ENCODE data around the gene CDKAL1. TPM values are rescaled to one million over a fixed set of nuclear protein-coding genes. Genes with fewer than 3 reads are reported as not detected.
A peak's percentile ranks its signal among the peaks of the same experiment; 100 is the strongest.
"Not testable (repeated sequence)": the region's sequence is repeated elsewhere in the genome, so short reads cannot be mapped to it uniquely, and the experiment has no call there.

CDKAL1 gene
- total and polyA plus RNA-seq, 2 of the 13 experiments (the other 11 are each of a cell fraction or from before 2014, with no cell fraction given): 9.5 to 27.7 TPM

DNA sequence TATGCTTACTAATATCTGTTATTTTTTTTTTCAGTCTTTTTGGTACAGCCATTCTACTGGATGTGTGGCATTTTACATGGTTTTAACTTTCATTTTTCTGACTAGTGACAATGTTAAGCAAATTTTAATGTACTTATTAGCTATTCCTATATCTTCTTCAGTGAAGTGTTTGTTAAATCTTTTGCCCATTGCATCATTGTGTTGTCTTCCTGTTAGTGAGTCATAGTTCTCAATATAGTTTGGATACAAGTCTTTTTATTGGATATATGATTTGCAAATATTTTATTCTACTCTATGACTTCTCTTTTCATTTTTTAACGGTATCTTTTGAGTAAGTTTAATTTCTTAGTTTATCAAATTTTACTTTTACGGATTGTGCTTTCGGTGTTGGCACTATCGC lies 519.4 kb downstream of the CDKAL1 start (continued):
- TF ChIP-seq BRCA1 (CRISPR knock-in tag; IDR thresholded peaks at IDR 0.05): no peak
- no peak for TF ChIP-seq GPN1 (CRISPR knock-in tag; IDR thresholded peaks at IDR 0.05; ENCODE audit: borderline replicate concordance)
- TF ChIP-seq, protein P1, sequence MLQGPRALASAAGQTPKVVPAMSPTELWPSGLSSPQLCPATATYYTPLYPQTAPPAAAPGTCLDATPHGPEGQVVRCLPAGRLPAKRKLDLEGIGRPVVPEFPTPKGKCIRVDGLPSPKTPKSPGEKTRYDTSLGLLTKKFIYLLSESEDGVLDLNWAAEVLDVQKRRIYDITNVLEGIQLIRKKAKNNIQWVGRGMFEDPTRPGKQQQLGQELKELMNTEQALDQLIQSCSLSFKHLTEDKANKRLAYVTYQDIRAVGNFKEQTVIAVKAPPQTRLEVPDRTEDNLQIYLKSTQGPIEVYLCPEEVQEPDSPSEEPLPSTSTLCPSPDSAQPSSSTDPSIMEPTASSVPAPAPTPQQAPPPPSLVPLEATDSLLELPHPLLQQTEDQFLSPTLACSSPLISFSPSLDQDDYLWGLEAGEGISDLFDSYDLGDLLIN (CRISPR knock-in tag; IDR thresholded peaks at IDR 0.05; ENCODE audit: borderline replicate concordance): no peak
- peak in 1 of 2 experiments; percentile 17; a peak in 1 of 4 replicates for TF ChIP-seq EP300 (IDR thresholded peaks at IDR 0.05; ENCODE audit: low read depth in 2 of 2, low read length in 2 of 2)
- TF ChIP-seq EP300 (CRISPR knock-in tag; IDR thresholded peaks at IDR 0.05; ENCODE audit: borderline replicate concordance): no peak
- TF ChIP-seq, protein P2, sequence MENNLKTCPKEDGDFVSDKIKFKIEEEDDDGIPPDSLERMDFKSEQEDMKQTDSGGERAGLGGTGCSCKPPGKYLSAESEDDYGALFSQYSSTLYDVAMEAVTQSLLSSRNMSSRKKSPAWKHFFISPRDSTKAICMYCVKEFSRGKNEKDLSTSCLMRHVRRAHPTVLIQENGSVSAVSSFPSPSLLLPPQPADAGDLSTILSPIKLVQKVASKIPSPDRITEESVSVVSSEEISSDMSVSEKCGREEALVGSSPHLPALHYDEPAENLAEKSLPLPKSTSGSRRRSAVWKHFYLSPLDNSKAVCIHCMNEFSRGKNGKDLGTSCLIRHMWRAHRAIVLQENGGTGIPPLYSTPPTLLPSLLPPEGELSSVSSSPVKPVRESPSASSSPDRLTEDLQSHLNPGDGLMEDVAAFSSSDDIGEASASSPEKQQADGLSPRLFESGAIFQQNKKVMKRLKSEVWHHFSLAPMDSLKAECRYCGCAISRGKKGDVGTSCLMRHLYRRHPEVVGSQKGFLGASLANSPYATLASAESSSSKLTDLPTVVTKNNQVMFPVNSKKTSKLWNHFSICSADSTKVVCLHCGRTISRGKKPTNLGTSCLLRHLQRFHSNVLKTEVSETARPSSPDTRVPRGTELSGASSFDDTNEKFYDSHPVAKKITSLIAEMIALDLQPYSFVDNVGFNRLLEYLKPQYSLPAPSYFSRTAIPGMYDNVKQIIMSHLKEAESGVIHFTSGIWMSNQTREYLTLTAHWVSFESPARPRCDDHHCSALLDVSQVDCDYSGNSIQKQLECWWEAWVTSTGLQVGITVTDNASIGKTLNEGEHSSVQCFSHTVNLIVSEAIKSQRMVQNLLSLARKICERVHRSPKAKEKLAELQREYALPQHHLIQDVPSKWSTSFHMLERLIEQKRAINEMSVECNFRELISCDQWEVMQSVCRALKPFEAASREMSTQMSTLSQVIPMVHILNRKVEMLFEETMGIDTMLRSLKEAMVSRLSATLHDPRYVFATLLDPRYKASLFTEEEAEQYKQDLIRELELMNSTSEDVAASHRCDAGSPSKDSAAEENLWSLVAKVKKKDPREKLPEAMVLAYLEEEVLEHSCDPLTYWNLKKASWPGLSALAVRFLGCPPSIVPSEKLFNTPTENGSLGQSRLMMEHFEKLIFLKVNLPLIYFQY (CRISPR knock-in tag; IDR thresholded peaks at IDR 0.05; ENCODE audit: borderline replicate concordance): no peak
- TF ChIP-seq RARG (CRISPR knock-in tag; IDR thresholded peaks at IDR 0.05; ENCODE audit: low read depth): no peak

DNA sequence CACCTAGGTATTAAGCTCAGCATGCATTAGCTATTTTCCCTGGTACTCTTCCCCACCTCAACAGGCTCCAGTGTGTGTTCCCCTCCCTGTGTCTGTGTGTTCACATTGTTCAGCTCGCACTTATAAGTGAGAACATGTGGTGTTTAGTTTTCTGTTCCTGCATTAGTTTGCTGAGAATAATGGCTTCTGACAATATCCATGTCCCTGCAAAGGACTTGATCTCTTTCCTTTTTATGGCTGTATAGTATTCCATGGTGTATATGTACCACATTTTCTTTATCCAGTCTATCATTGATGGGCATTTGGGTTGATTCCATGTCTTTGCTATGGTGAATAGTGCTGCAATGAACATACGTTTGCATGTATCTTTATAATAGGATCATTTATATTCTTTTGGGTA lies 521.2 kb downstream of the CDKAL1 start:
- H4K20me1 ChIP-seq (ENCODE audit: insufficient read depth, low read length); H3K27ac ChIP-seq (ENCODE audit: extremely low read length, insufficient read depth, low read length); H3K4me2 ChIP-seq (ENCODE audit: low read depth, low read length); in situ Hi-C loops (cut with HindIII; ENCODE audit: extremely low pct_ligation_motif_present, low pct_unique_long_range_greater_than_20kb); H2AFZ ChIP-seq (ENCODE audit: low read length); ATAC-seq; intact Hi-C loops (cut with micrococcal nuclease; ENCODE audit: unreplicated experiment); H3K4me1 ChIP-seq (ENCODE audit: insufficient read depth, low read length); CTCF ChIA-PET (ENCODE audit: low intra/inter-chr PET ratio, low total read pairs); H3K36me3 ChIP-seq (replicated peaks in 1 of 2; ENCODE audit: control insufficient read depth in 1 of 2, insufficient read depth in 2 of 2, low read length in 2 of 2); H3K79me2 ChIP-seq (ENCODE audit: insufficient read depth, low read length); BruUV-seq (replicated peaks); H3K9ac ChIP-seq (ENCODE audit: insufficient read depth, low read depth, low read length); DNase-seq (ENCODE audit: low spot score); POLR2A ChIA-PET; FAIRE-seq; H3K4me3 ChIP-seq (replicated peaks in 1 of 3; ENCODE audit: insufficient read depth in 1 of 3, low read depth in 2 of 3, low read length in 3 of 3); H3K27me3 ChIP-seq (ENCODE audit: control insufficient read depth in 1 of 2, insufficient read depth in 2 of 2, low read length in 2 of 2): not testable (repeated sequence)
- WGBS (ENCODE audit: low lambda C conversion rate): 95% methylated on average over 2 of the region's 2 CpGs
- peaks cover 22% of the 10 kb centered on the region; the same call in 1 of the 2 replicates for H3K9me3 ChIP-seq (ENCODE audit: low read length)
